Stimulated activated naive CD8-positive, alpha-beta T cell treated with anti-CD3 and anti-CD28 coated beads, Interleukin-15, amount 100 ng/mL, for 72 hours (primary cell): Measurements from ENCODE around the gene ELAVL4.
A peak's percentile ranks its signal among the peaks of the same experiment; 100 is the strongest.

ENCODE experiments used
- ATAC-seq: fragments of 150-1000 bp; cut with Tn5 transposase; 2 replicates; pipeline ENCODE4 v1.10.0; 2021; ENCODE audit warnings: mild to moderate bottlenecking, moderate library complexity
- DNase-seq, 2 donors: peaks; one replicate each; pipeline ENCODE4 v3.0.0; 2021 to 2022
- H3K27ac Mint-ChIP-seq, 2 donors: one replicate each; pipeline ENCODE4 v1.8.0; 2022; ENCODE audit warnings: mild to moderate bottlenecking in 2 of 2, mixed read lengths in 2 of 2, moderate library complexity in 2 of 2
- H3K27me3 Mint-ChIP-seq: one replicate; pipeline ENCODE4 v1.8.0; 2022; ENCODE audit warnings: mixed read lengths
- H3K4me1 Mint-ChIP-seq: one replicate; pipeline ENCODE4 v1.8.0; 2022; ENCODE audit warnings: mild to moderate bottlenecking, mixed read lengths
- H3K4me3 Mint-ChIP-seq, 2 donors: one replicate each; pipeline ENCODE4 v1.8.0; 2022; ENCODE audit warnings: mild to moderate bottlenecking in 2 of 2, mixed read lengths in 2 of 2, moderate library complexity in 1 of 2
- H3K9me3 Mint-ChIP-seq, 2 donors: one replicate each; pipeline ENCODE4 v1.8.0; 2022; ENCODE audit warnings: mixed read lengths in 2 of 2

Gene ELAVL4

GRCh38 chr1:50108497-50109059 is at the start of gene ELAVL4:
TSS of gene ELAVL4 (plus strand) at chr1:50108920. CDS start at chr1:50109190, 270 bp downstream.
- Mint-ChIP-seq H3K9me3 (no peaks in the 10 kb centered on the region), H3K27ac (no peak within 1 kb of the TSS), H3K4me3 (peak within 1 kb of the TSS; percentile 21 to 74), H3K27me3 (peaks cover 67% of the 10 kb centered on the region), H3K4me1 (peaks cover 21% of the 10 kb centered on the region)
- no peak for ATAC-seq
- DNase-seq = no peak

- no peaks in the 10 kb centered on the region for H3K27me3 Mint-ChIP-seq
- DNase-seq (no peak), ATAC-seq (no peak)
- H3K4me3 Mint-ChIP-seq = no peak overlapping the region
- no peaks in the 10 kb centered on the region for H3K4me1 Mint-ChIP-seq
- H3K27ac Mint-ChIP-seq = no peak overlapping the region
- H3K9me3 Mint-ChIP-seq = no peaks in the 10 kb centered on the region
These were observed 48.4 kb upstream of the ELAVL4 start for GRCh38 chr1:50060279-50060678.

GRCh38 chr1:50066806-50067205 is 41.9 kb upstream of the ELAVL4 start:
- ATAC-seq = no peak
- Mint-ChIP-seq H3K4me3 (no peak overlapping the region), H3K27me3 (peaks cover 9% of the 10 kb centered on the region)

GRCh38 chr1:50074931-50075330 is 33.8 kb upstream of the ELAVL4 start:
- ATAC-seq = no peak
- H3K27me3 Mint-ChIP-seq = peaks cover 9% of the 10 kb centered on the region
- H3K9me3 Mint-ChIP-seq = peaks cover 0 to 7% of the 10 kb centered on the region in 2 donors
- no peak overlapping the region for H3K4me3 Mint-ChIP-seq
- DNase-seq = no peak
- no peaks in the 10 kb centered on the region for H3K4me1 Mint-ChIP-seq
- no peak overlapping the region for H3K27ac Mint-ChIP-seq

More at GRCh38 chr1:50066806-50067205, 41.9 kb upstream of the ELAVL4 start:
- Mint-ChIP-seq H3K4me1 (no peaks in the 10 kb centered on the region), H3K27ac (no peak overlapping the region), H3K9me3 (peaks cover 0 to 7% of the 10 kb centered on the region in 2 donors)
- DNase-seq = no peak

GRCh38 chr1:50077273-50077672 is 31.4 kb upstream of the ELAVL4 start:
- Mint-ChIP-seq H3K9me3 (no peaks in the 10 kb centered on the region), H3K27me3 (no peaks in the 10 kb centered on the region), H3K27ac (peak overlapping the region in 1 of 2 donors; percentile 76), H3K4me1 (no peaks in the 10 kb centered on the region), H3K4me3 (no peak overlapping the region)
- DNase-seq = no peak
- ATAC-seq = no peak

GRCh38 chr1:50080904-50081586 is 27.7 kb upstream of the ELAVL4 start:
- H3K4me1 Mint-ChIP-seq = no peaks in the 10 kb centered on the region
- peaks cover 8% of the 10 kb centered on the region for H3K27me3 Mint-ChIP-seq
- DNase-seq (no peak), ATAC-seq (no peak)
- no peak overlapping the region for H3K4me3 Mint-ChIP-seq
- H3K27ac Mint-ChIP-seq = no peak overlapping the region
- no peaks in the 10 kb centered on the region for H3K9me3 Mint-ChIP-seq

- Mint-ChIP-seq H3K27me3 (peaks cover 8% of the 10 kb centered on the region), H3K4me3 (no peak overlapping the region), H3K9me3 (no peaks in the 10 kb centered on the region), H3K4me1 (no peaks in the 10 kb centered on the region), H3K27ac (no peak overlapping the region)
- DNase-seq (no peak), ATAC-seq (no peak)
These were observed 24.3 kb upstream of the ELAVL4 start for GRCh38 chr1:50084389-50084788.

- no peak for ATAC-seq
- Mint-ChIP-seq H3K4me1 (no peaks in the 10 kb centered on the region), H3K27ac (no peak overlapping the region), H3K4me3 (no peak overlapping the region), H3K27me3 (peaks cover 9% of the 10 kb centered on the region), H3K9me3 (no peaks in the 10 kb centered on the region)
- no peak for DNase-seq
These were observed 17.7 kb upstream of the ELAVL4 start for GRCh38 chr1:50091068-50091467.

- ATAC-seq = no peak
- DNase-seq = no peak
- Mint-ChIP-seq H3K4me3 (no peak overlapping the region), H3K9me3 (no peaks in the 10 kb centered on the region), H3K4me1 (no peaks in the 10 kb centered on the region), H3K27ac (no peak overlapping the region), H3K27me3 (peaks cover 22% of the 10 kb centered on the region)
These were observed 13.0 kb upstream of the ELAVL4 start for GRCh38 chr1:50095716-50096115.

GRCh38 chr1:50097021-50097679 is 11.6 kb upstream of the ELAVL4 start:
- Mint-ChIP-seq H3K27ac (no peak overlapping the region), H3K27me3 (peaks cover 17% of the 10 kb centered on the region), H3K4me3 (no peak overlapping the region), H3K4me1 (no peaks in the 10 kb centered on the region), H3K9me3 (no peaks in the 10 kb centered on the region)
- no peak for ATAC-seq
- no peak for DNase-seq

- DNase-seq (no peak), ATAC-seq (no peak)
- H3K4me3 Mint-ChIP-seq = no peak overlapping the region
- no peak overlapping the region for H3K27ac Mint-ChIP-seq
- H3K4me1 Mint-ChIP-seq = no peaks in the 10 kb centered on the region
- H3K27me3 Mint-ChIP-seq = peaks cover 17% of the 10 kb centered on the region
- no peaks in the 10 kb centered on the region for H3K9me3 Mint-ChIP-seq
These were observed 10.9 kb upstream of the ELAVL4 start for GRCh38 chr1:50097791-50098190.

GRCh38 chr1:50098591-50099021 is 10.1 kb upstream of the ELAVL4 start:
- Mint-ChIP-seq H3K27ac (no peak overlapping the region), H3K4me3 (no peak overlapping the region), H3K4me1 (no peaks in the 10 kb centered on the region), H3K27me3 (peaks cover 21% of the 10 kb centered on the region), H3K9me3 (no peaks in the 10 kb centered on the region)
- ATAC-seq = no peak
- no peak for DNase-seq

GRCh38 chr1:50099654-50100053 is 9.1 kb upstream of the ELAVL4 start:
- H3K9me3 Mint-ChIP-seq = no peaks in the 10 kb centered on the region
- no peaks in the 10 kb centered on the region for H3K4me1 Mint-ChIP-seq
- ATAC-seq (no peak), DNase-seq (no peak)
- H3K27me3 Mint-ChIP-seq = peaks cover 28% of the 10 kb centered on the region
- H3K4me3 Mint-ChIP-seq = no peak overlapping the region
- H3K27ac Mint-ChIP-seq = no peak overlapping the region

- ATAC-seq (no peak), DNase-seq (no peak)
- H3K27me3 Mint-ChIP-seq = peaks cover 42% of the 10 kb centered on the region
- no peaks in the 10 kb centered on the region for H3K4me1 Mint-ChIP-seq
- no peak overlapping the region for H3K27ac Mint-ChIP-seq
- no peaks in the 10 kb centered on the region for H3K9me3 Mint-ChIP-seq
- H3K4me3 Mint-ChIP-seq = no peak overlapping the region
These were observed 5.1 kb upstream of the ELAVL4 start for GRCh38 chr1:50103615-50104081.

- Mint-ChIP-seq H3K27ac (no peak overlapping the region), H3K27me3 (peaks cover 55% of the 10 kb centered on the region), H3K4me3 (no peak overlapping the region), H3K9me3 (no peaks in the 10 kb centered on the region), H3K4me1 (peaks cover 13% of the 10 kb centered on the region)
- DNase-seq (no peak), ATAC-seq (no peak)
These were observed 3.3 kb upstream of the ELAVL4 start for GRCh38 chr1:50105433-50105832.

GRCh38 chr1:50106095-50106761 is 2.5 kb upstream of the ELAVL4 start:
- ATAC-seq = no peak
- Mint-ChIP-seq H3K4me1 (peaks cover 21% of the 10 kb centered on the region), H3K27me3 (peaks cover 56% of the 10 kb centered on the region), H3K4me3 (no peak overlapping the region), H3K27ac (no peak overlapping the region), H3K9me3 (no peaks in the 10 kb centered on the region)
- no peak for DNase-seq
